A549 (cell line): Measurements from ENCODE around the gene NOS1. TPM values are rescaled to one million over a fixed set of nuclear protein-coding genes. Genes with fewer than 3 reads are reported as not detected.

Source experiments
- ATAC-seq, 2 experiments: fragments of 200-7000 bp in 1 of 2; fragments of >200 bp in 1 of 2; cut with Nextera tagmentation in 1 of 2; cut with Tn5 transposase in 1 of 2; 3 replicates each; pipeline versions ENCODE4 v1.8.0 to v1.9.1; 2018 to 2020; ENCODE audit warnings: mild to moderate bottlenecking in 1 of 2, moderate library complexity in 1 of 2
- CTCF ChIA-PET: fragments of 300-600 bp; sonication (Branson Sonifier 250); formaldehyde crosslinking; extraction: SDS; loops from one replicate; lab custom pipeline; 2021; ENCODE audit warnings: antibody characterized with exemption, inconsistent platforms; lab: Yijun Ruan, JAX
- POLR2A ChIA-PET: fragments of 350-600 bp; formaldehyde crosslinking; extraction: SDS; loops from one replicate; lab custom pipeline; 2021; ENCODE audit warnings: antibody characterized with exemption, inconsistent platforms; lab: Yijun Ruan, JAX
- DNase-seq, 2 experiments: peaks; one replicate each; pipeline versions ENCODE4 v3.0.0 to v3.0.0-alpha.2; 2011 to 2016; ENCODE audit warnings: low read depth in 1 of 2, low spot score in 1 of 2
- FAIRE-seq: peaks from 2 replicates; lab custom pipeline; 2011; peaks lifted over from hg19 to GRCh38; lab: Jason Lieb, UNC
- H3K27ac ChIP-seq, 2 experiments: fragments of >200 bp; sonication (Bioruptor Twin); formaldehyde crosslinking; 3 replicates each; pipeline ENCODE4 v1.5.1; 2016 to 2017
- H3K4me1 ChIP-seq: fragments of >200 bp; sonication (Bioruptor Twin); formaldehyde crosslinking; 3 replicates; pipeline ENCODE4 v1.6.1; 2016
- H3K4me2 ChIP-seq: fragments of >200 bp; sonication (Bioruptor Twin); formaldehyde crosslinking; 3 replicates; pipeline ENCODE4 v1.6.1; 2016
- H3K4me3 ChIP-seq: fragments of >200 bp; sonication (Bioruptor Twin); formaldehyde crosslinking; 3 replicates; pipeline ENCODE4 v1.5.1; 2016
- H3K9me3 ChIP-seq: fragments of >200 bp; sonication (Bioruptor Twin); formaldehyde crosslinking; 3 replicates; pipeline ENCODE4 v1.6.1; 2016
- BCL3 ChIP-seq: fragments of >200 bp; sonication (Bioruptor Twin); formaldehyde crosslinking; IDR thresholded peaks from 3 replicates; pipeline ENCODE4 v1.6.1; 2016
- CHD4 ChIP-seq: fragments of 200-600 bp; sonication (generic); IDR thresholded peaks from 2 replicates; pipeline ENCODE4 v1.6.1; 2016; ENCODE audit warnings: antibody characterized with exemption, mild to moderate bottlenecking, borderline replicate concordance
- ELK1 ChIP-seq: fragments of 150-350 bp; IDR thresholded peaks from 2 replicates; pipeline ENCODE4 v1.6.1; 2014; ENCODE audit warnings: low read depth, mild to moderate bottlenecking, low read length
- ESRRA ChIP-seq: fragments of 150-350 bp; IDR thresholded peaks from 2 replicates; pipeline ENCODE4 v1.6.1; 2014; ENCODE audit warnings: mild to moderate bottlenecking, low read length, borderline replicate concordance
- FOSB ChIP-seq: fragments of 250-450 bp; sonication (Bioruptor Pico); IDR thresholded peaks from 2 replicates; pipeline ENCODE4 v1.5.0; 2020; ENCODE audit warnings: mild to moderate bottlenecking, moderate library complexity
- FOSL2 ChIP-seq, 2 experiments: fragments of 450-650 bp in 1 of 2; fragments of >200 bp in 1 of 2; sonication (Bioruptor Twin) in 1 of 2; formaldehyde crosslinking; IDR thresholded peaks; 2 replicates each; pipeline versions ENCODE4 v1.5.0 to v1.6.1; 2016 to 2020; ENCODE audit warnings: mild to moderate bottlenecking in 1 of 2, moderate library complexity in 1 of 2
- HOXA7 ChIP-seq: fragments of 250-450 bp; sonication (Bioruptor Pico); IDR thresholded peaks from 2 replicates; pipeline ENCODE4 v1.5.0; 2020; ENCODE audit warnings: mild to moderate bottlenecking, moderate library complexity
- HOXB13 ChIP-seq: fragments of 250-450 bp; sonication (Bioruptor Pico); IDR thresholded peaks from 2 replicates; pipeline ENCODE4 v1.5.0; 2020; ENCODE audit warnings: low read depth, mild to moderate bottlenecking, moderate library complexity
- JUN ChIP-seq, 2 experiments: fragments of >200 bp; sonication (Bioruptor Twin); formaldehyde crosslinking; IDR thresholded peaks; 2 replicates in 1 of 2; 3 replicates in 1 of 2; pipeline ENCODE4 v1.6.1; 2016 to 2017
- KDM5A ChIP-seq: fragments of 200-600 bp; sonication (generic); IDR thresholded peaks from 2 replicates; pipeline ENCODE4 v1.6.1; 2016; ENCODE audit warnings: antibody characterized with exemption, mild to moderate bottlenecking
- MYC ChIP-seq: IDR thresholded peaks from 2 replicates; pipeline ENCODE4 v1.6.1; 2012; ENCODE audit warnings: mild to moderate bottlenecking, inconsistent platforms, low read length, improper control_type of control experiment, borderline replicate concordance
- NR3C1 ChIP-seq: fragments of >200 bp; sonication (Bioruptor Twin); formaldehyde crosslinking; IDR thresholded peaks from 3 replicates; pipeline ENCODE4 v1.6.1; 2017
- PHF8 ChIP-seq: fragments of 200-600 bp; sonication (generic); IDR thresholded peaks from 2 replicates; pipeline ENCODE4 v1.6.1; 2016; ENCODE audit warnings: low read depth, mild to moderate bottlenecking, antibody characterized with exemption, moderate library complexity, borderline replicate concordance
- POLR2A ChIP-seq: IDR thresholded peaks from 2 replicates; pipeline ENCODE4 v1.6.1; 2012; ENCODE audit warnings: mild to moderate bottlenecking, low read length
- RCOR1 ChIP-seq: fragments of 150-350 bp; IDR thresholded peaks from 2 replicates; pipeline ENCODE4 v1.6.1; 2014; ENCODE audit warnings: antibody characterized with exemption, low read length, low read depth
- REST ChIP-seq: fragments of 200-600 bp; sonication (generic); IDR thresholded peaks from 2 replicates; pipeline ENCODE4 v1.6.1; 2016; ENCODE audit warnings: antibody characterized with exemption, mild to moderate bottlenecking, moderate library complexity
- RNF2 ChIP-seq: fragments of 200-600 bp; sonication (generic); IDR thresholded peaks from 2 replicates; pipeline ENCODE4 v1.6.1; 2016; ENCODE audit warnings: low read depth, mild to moderate bottlenecking, antibody characterized with exemption, moderate library complexity, borderline replicate concordance
- SREBF2 ChIP-seq: fragments of 450-650 bp; IDR thresholded peaks from 2 replicates; pipeline ENCODE4 v1.6.1; 2014; ENCODE audit warnings: mild to moderate bottlenecking, moderate library complexity
- TFCP2L1 ChIP-seq: fragments of 250-450 bp; sonication (Bioruptor Pico); IDR thresholded peaks from 2 replicates; pipeline ENCODE4 v1.5.0; 2021; ENCODE audit warnings: mild to moderate bottlenecking
- ZFP36 ChIP-seq: fragments of 450-650 bp; IDR thresholded peaks from 2 replicates; pipeline ENCODE4 v1.6.1; 2014; ENCODE audit warnings: borderline replicate concordance; ENCODE audit not compliant: partially characterized antibody
- ZSCAN20 ChIP-seq: fragments of 250-450 bp; sonication (Bioruptor Pico); IDR thresholded peaks from 2 replicates; pipeline ENCODE4 v1.8.0; 2022; ENCODE audit warnings: mild to moderate bottlenecking, moderate library complexity
- whole genome bisulfite sequencing: methylation state at CpG from one replicate; pipeline ENCODE4 v1.1.6; 2017; ENCODE audit errors: missing lambda C conversion rate; 5-methylcytosine and 5-hydroxymethylcytosine counted together
- polyA plus RNA-seq, 4 experiments: library from polyadenylated mRNA; depleted of rRNA in 3 of 4; stranded (reverse); fragments of >200 nt; fragmentation: RNase III in 1 of 4; extraction: RNeasy Plus Mini Kit Qiagen cat#74134 plus additional on column Dnase treatment in 1 of 4; gene quantifications; 2 replicates in 3 of 4; 3 replicates in 1 of 4; pipeline ENCODE4 v1.2.3, GENCODE V29; 2011 to 2017

NOS1 gene
- polyA plus RNA-seq, 2 of the 4 experiments (the other 2 are of a cell fraction), result 0.10 to 0.39 TPM

GRCh38 chr12:117208811-117209455 is 152.5 kb downstream of the NOS1 start:
- no peak for TF ChIP-seq ESRRA
- TF ChIP-seq KDM5A, result no peak
- TF ChIP-seq TFCP2L1, result no peak
- no peak for TF ChIP-seq FOSL2 (IDR thresholded peaks at IDR 0.05)
- no peak for TF ChIP-seq FOSL2 (CRISPR knock-in tag; IDR thresholded peaks at IDR 0.05)
- TF ChIP-seq ZSCAN20 (CRISPR knock-in tag), result no peak
- DNase-seq (no peak), ATAC-seq (no peak), FAIRE-seq (no peak)
- ChIA-PET POLR2A (no interaction called here), CTCF (interaction anchor here (2.8 to 16.3 kb wide), 4 partner anchors 12 to 642 kb away, joined by 9 to 287 read pairs (median 49); no protein-coding TSS in a partner anchor)
- Histone ChIP-seq H3K27ac (no peak overlapping the region), H3K4me3 (no peak overlapping the region), H3K4me2 (no peak overlapping the region), H3K9me3 (no peaks in the 10 kb centered on the region), H3K4me1 (0 out of 3 replicates have a peak, but pooled peaks cover 5% of the 10 kb centered on the region)
- 62% methylated on average over 13 of the region's 13 CpGs for WGBS

GRCh38 chr12:117208206-117208605 is 153.2 kb downstream of the NOS1 start:
- H3K4me1 ChIP-seq, result 0 out of 3 replicates have a peak, but pooled peaks cover 2% of the 10 kb centered on the region
- no peak for TF ChIP-seq PHF8
- no peak for TF ChIP-seq BCL3
- no peak for TF ChIP-seq KDM5A
- no peak for TF ChIP-seq HOXB13 (CRISPR knock-in tag)
- TF ChIP-seq, all 56 proteins: peak for 0
- ChIA-PET CTCF (interaction anchor here (0.8 to 16.3 kb wide), 3 partner anchors 9 to 643 kb away, joined by 3 to 287 read pairs (median 9); no protein-coding TSS in a partner anchor), POLR2A (no interaction called here)
- DNase-seq (no peak), FAIRE-seq (no peak), ATAC-seq (no peak)
- H3K9me3 ChIP-seq, result no peaks in the 10 kb centered on the region
- no peak overlapping the region for H3K4me3 ChIP-seq
- no peak overlapping the region for H3K4me2 ChIP-seq
- H3K27ac ChIP-seq, result no peak overlapping the region
- WGBS, result 79% methylated on average over 16 of the region's 16 CpGs

GRCh38 chr12:117207675-117208074 is 153.8 kb downstream of the NOS1 start:
- no peaks in the 10 kb centered on the region for H3K9me3 ChIP-seq
- TF ChIP-seq CHD4 (no peak), RCOR1 (no peak), ZFP36 (no peak), KDM5A (no peak), RNF2 (no peak), HOXB13 (CRISPR knock-in tag) (no peak), ELK1 (no peak), NR3C1 (no peak), HOXA7 (no peak), REST (no peak), MYC (no peak), SREBF2 (no peak), POLR2A (no peak), FOSL2 (IDR thresholded peaks at IDR 0.05) (no peak), FOSL2 (CRISPR knock-in tag; IDR thresholded peaks at IDR 0.05) (no peak), FOSB (no peak), JUN (IDR thresholded peaks at IDR 0.05) (no peak)
- TF ChIP-seq, all 56 proteins: peak for 0
- no peak for FAIRE-seq
- H3K4me2 ChIP-seq, result no peak overlapping the region
- H3K4me3 ChIP-seq, result no peak overlapping the region
- CTCF ChIA-PET, result interaction anchor here (0.8 to 16.3 kb wide), 4 partner anchors 10 to 643 kb away, joined by 3 to 287 read pairs (median 8); no protein-coding TSS in a partner anchor
- peak overlapping the region in 1 of 2 experiments; percentile 32; a peak in 1 of 6 replicates for H3K27ac ChIP-seq
- POLR2A ChIA-PET, result no interaction called here
- no peaks in the 10 kb centered on the region for H3K4me1 ChIP-seq
- ATAC-seq, result no peak
- no CpG with 5 or more reads among the region's 2 CpGs for WGBS
- no peak for DNase-seq
